Astrocyte of the spinal cord (primary cell): ENCODE results near the gene GOLGA6L10.
"Not testable (repeated sequence)": the region's sequence is repeated elsewhere in the genome, so short reads cannot be mapped to it uniquely, and the experiment has no call there.

Experiments
- DNase-seq: peaks from one replicate; pipeline ENCODE4 v3.0.0; 2011; ENCODE audit warnings: low read depth, low spot score
- H3K4me3 ChIP-seq: 2 replicates; pipeline ENCODE4 v1.5.1; 2011; ENCODE audit warnings: low read depth, mild to moderate bottlenecking, low read length, moderate library complexity
- CTCF ChIP-seq: IDR thresholded peaks from 2 replicates; pipeline ENCODE4 v1.5.1; 2012; ENCODE audit warnings: low read depth, mild to moderate bottlenecking, low read length, inconsistent platforms
- in situ Hi-C: cut with HindIII; loops from 2 replicates; pipeline ENCODE4 v1.10.0; 2017; ENCODE audit warnings: low sequenced_read_pairs

The GOLGA6L10 gene

GRCh38 chr15:82324831-82325230, 24.4 kb downstream of the GOLGA6L10 start:
- H3K4me3 ChIP-seq, in situ Hi-C loops, DNase-seq: not testable (repeated sequence)

GRCh38 chr15:82322488-82322887, 26.8 kb downstream of the GOLGA6L10 start:
- in situ Hi-C loops, H3K4me3 ChIP-seq, DNase-seq: not testable (repeated sequence)

DNA sequence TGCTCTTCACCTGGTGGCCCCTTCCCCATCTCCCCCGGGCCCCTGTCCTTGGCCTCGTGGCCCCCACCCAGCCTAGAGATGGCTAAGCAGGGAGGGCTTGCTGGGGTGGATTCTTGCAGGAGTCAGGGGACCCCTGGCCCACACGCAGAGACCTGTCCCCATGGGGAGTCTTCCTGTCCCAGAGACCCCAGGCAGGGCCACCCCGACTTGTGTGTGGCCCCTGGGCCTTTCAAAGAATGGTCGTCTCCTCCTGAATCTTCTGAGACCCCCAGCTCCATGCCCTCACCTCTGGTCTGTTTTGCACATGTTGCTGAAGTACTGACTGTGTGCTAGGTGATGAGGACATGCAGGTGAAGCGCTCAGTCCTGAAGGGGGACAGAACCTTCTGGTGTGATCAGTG, 28.4 kb downstream of the GOLGA6L10 start:
- DNase-seq, H3K4me3 ChIP-seq, in situ Hi-C loops: not testable (repeated sequence)

GRCh38 chr15:82319522-82320278, 29.6 kb downstream of the GOLGA6L10 start:
- DNase-seq, in situ Hi-C loops, H3K4me3 ChIP-seq: not testable (repeated sequence)

DNA sequence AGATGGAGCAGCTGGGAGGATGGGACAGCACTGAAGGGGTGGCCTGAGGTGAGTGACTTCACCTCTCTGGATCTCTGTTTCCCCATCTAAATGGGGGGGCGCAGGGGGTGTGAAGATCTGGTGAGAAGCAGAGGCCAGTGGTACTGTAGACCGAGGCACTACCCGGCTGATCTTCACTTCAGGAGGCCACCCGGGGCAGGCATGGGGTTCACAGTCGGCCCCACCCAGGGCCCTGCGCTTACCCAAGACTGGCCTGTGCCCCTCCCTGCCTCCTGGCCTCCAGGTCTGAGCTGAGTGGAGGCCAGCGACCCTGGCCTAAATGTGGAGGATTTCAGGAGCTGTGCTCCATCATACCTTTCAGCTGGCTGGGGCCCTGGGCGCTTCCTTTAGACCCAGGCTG, 31.0 kb downstream of the GOLGA6L10 start:
- H3K4me3 ChIP-seq, in situ Hi-C loops, DNase-seq: not testable (repeated sequence)

- DNase-seq, H3K4me3 ChIP-seq, in situ Hi-C loops: not testable (repeated sequence)
Measured at GRCh38 chr15:82317516-82317915, 31.8 kb downstream of the GOLGA6L10 start.

DNA sequence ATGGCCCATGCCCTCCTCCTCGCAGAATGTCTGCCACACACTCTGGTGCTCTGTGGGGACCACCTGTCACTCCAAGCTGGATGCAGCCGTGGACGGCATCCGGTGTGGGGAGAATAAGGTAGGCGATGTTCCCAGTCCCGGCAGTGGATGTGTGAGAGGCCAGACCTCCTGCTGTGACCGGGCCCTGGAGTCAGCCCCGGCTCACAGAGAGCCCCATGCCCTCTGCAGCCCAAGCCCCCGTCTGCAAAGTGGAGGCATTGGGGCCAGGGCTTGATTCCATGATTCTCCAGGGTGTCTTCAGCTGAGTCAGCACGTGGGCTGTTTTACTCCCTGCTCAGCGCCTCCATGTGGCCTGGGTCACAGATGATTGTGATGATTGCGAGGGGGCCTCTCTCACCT, 32.2 kb downstream of the GOLGA6L10 start:
- no peak for TF ChIP-seq CTCF
- in situ Hi-C loops = no loop called here
- DNase-seq = no peak

GRCh38 chr15:82316247-82317090, 32.8 kb downstream of the GOLGA6L10 start:
- DNase-seq, in situ Hi-C loops, H3K4me3 ChIP-seq: not testable (repeated sequence)

More for the DNA sequence above, 32.2 kb downstream of the GOLGA6L10 start:
- H3K4me3 ChIP-seq = no peak overlapping the region

DNA sequence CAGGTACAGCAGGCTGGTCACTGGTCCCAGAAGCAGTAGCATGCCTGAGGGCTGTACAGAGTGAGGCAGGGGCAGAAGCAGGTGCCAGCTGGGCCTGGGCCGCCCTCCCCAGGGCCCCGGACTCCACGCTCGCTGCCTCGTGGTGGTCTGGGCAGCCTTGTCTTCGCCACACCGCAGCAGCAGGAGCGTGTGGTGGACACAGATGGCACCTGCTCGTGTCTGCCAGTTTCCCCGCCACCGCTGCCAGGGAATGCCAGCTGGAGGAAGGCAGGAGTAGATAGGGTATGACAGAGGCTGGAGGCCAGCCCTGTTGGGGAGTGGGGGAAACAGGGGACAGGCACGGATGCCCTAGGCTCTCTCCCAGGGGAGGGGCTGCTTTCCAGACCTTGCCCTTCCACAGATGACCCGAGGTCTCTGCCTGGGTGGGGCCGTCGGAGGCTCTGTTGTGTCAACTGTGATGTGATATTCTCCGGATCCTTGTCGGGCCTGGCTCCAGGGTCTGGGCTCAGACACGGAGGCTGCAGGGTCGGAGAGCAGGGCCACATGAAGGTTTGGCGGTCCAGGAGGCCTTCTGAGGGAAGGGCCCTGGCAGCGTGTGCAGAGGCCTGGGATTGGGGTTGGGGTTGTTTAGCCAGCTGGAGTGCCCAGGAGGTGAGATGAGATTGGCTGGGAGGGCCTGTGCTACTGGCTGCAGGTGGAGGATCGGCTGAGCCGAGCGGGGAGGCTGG, 33.6 kb downstream of the GOLGA6L10 start:
- in situ Hi-C loops = no loop called here
- no peak overlapping the region for H3K4me3 ChIP-seq
- TF ChIP-seq CTCF = no peak
- no peak for DNase-seq
